NCI-H2196 (cell line): ENCODE data around the gene EPGN.
"Not testable (repeated sequence)": the region's sequence is repeated elsewhere in the genome, so short reads cannot be mapped to it uniquely, and the experiment has no call there.

ENCODE experiments used
- DNase-seq: peaks from one replicate; lab custom pipeline; 2025; ENCODE audit not compliant: unreplicated experiment; lab: John Stamatoyannopoulos, UW

Gene EPGN

GRCh38 chr4:74338792-74339333 is 30.6 kb downstream of the EPGN start:
- no peak for DNase-seq

- DNase-seq, result no peak
Measured at GRCh38 chr4:74339501-74339900, 31.2 kb downstream of the EPGN start.

GRCh38 chr4:74340421-74340820 is 32.2 kb downstream of the EPGN start:
- DNase-seq, result not testable (repeated sequence)

GRCh38 chr4:74344031-74344430 is 35.8 kb downstream of the EPGN start:
- DNase-seq, result no peak

- no peak for DNase-seq
Measured at GRCh38 chr4:74353858-74354257, 45.6 kb downstream of the EPGN start.

- no peak for DNase-seq
Measured at GRCh38 chr4:74357965-74358364, 49.7 kb downstream of the EPGN start.

GRCh38 chr4:74361671-74362070 is 53.4 kb downstream of the EPGN start:
- DNase-seq, result no peak

GRCh38 chr4:74362347-74362746 is 54.1 kb downstream of the EPGN start:
- DNase-seq, result no peak

GRCh38 chr4:74364256-74364651 is 56.0 kb downstream of the EPGN start:
- DNase-seq, result no peak

GRCh38 chr4:74364652-74365491 is 56.6 kb downstream of the EPGN start, which contains the start of gene EREG:
Gene EREG (plus strand): TSS chr4:74365145. CDS start chr4:74365309, 164 bp downstream.
- DNase-seq, result no peak

GRCh38 chr4:74365761-74366160 is 57.5 kb downstream of the EPGN start:
- no peak for DNase-seq
